ENCODE data around the gene ERG28. TPM values are rescaled to one million over a fixed set of nuclear protein-coding genes. Genes with fewer than 3 reads are reported as not detected.
A peak's percentile ranks its signal among the peaks of the same experiment; 100 is the strongest.

Gene ERG28
- 29.3 and 31.2 TPM in 2 replicates for total RNA-seq (ENCODE audit: low replicate concordance)

GRCh38 chr14:75660630-75661498 is at the start of gene ERG28, which contains the start of gene TTLL5:
Gene ERG28 (minus strand): TSS chr14:75660876. CDS start chr14:75657502, 3,374 bp downstream.
Gene TTLL5 (plus strand): TSS chr14:75661246. CDS start chr14:75663150, 1,904 bp downstream.
- Mint-ChIP-seq H3K27me3 (ENCODE audit: insufficient read depth, low read depth) (no peaks in the 10 kb centered on the region), H3K4me1 (peaks cover 28% of the 10 kb centered on the region), H3K4me3 (peak within 1 kb of the TSS; percentile 97), H3K27ac (peak within 1 kb of the TSS; percentile 78), H3K36me3 (peaks cover 3% of the 10 kb centered on the region), H3K9me3 (no peaks in the 10 kb centered on the region)
- peak within 1 kb of the TSS; percentile 88 for H3K4me3 ChIP-seq
- H3K27me3 ChIP-seq: no peaks in the 10 kb centered on the region
- H3K4me2 ChIP-seq: peak within 1 kb of the TSS; percentile 85
- H3K9me3 ChIP-seq (ENCODE audit: low read depth): no peaks in the 10 kb centered on the region
- peaks cover 61% of the 10 kb centered on the region for H3K79me2 ChIP-seq (ENCODE audit: low read depth)
- H3F3A ChIP-seq (ENCODE audit: low read depth): peaks cover 14% of the 10 kb centered on the region
- H3K36me3 ChIP-seq: peaks cover 8% of the 10 kb centered on the region
- peaks cover 19% of the 10 kb centered on the region for H3K4me1 ChIP-seq
- H3K27ac ChIP-seq: peak within 1 kb of the TSS; percentile 81
- no peaks in the 10 kb centered on the region for H4K20me1 ChIP-seq (ENCODE audit: low read depth)
- TF ChIP-seq EZH2phosphoT487 (IDR thresholded peaks at IDR 0.05): no peak
- TF ChIP-seq EZH2 (IDR thresholded peaks at IDR 0.05): no peak
- TF ChIP-seq CTCF (IDR thresholded peaks at IDR 0.05): no peak
- DNase-seq (ENCODE audit: low spot score): peak; percentile 98
- peak within 1 kb of the TSS; percentile 78 for H3K9ac ChIP-seq
- peak within 1 kb of the TSS; percentile 95 for H2AFZ ChIP-seq (replicated peaks)

- Mint-ChIP-seq H3K27me3 (ENCODE audit: insufficient read depth, low read depth) (no peaks in the 10 kb centered on the region), H3K4me1 (peaks cover 18% of the 10 kb centered on the region), H3K4me3 (no peak overlapping the region), H3K9me3 (no peaks in the 10 kb centered on the region), H3K27ac (no peak overlapping the region), H3K36me3 (peaks cover 7% of the 10 kb centered on the region)
- H2AFZ ChIP-seq (replicated peaks): no peak overlapping the region
- H3K27ac ChIP-seq: no peak overlapping the region
- H3K4me2 ChIP-seq: no peak overlapping the region
- peaks cover 20% of the 10 kb centered on the region for H4K20me1 ChIP-seq (ENCODE audit: low read depth)
- no peaks in the 10 kb centered on the region for H3K79me2 ChIP-seq (ENCODE audit: low read depth)
- TF ChIP-seq EZH2 (IDR thresholded peaks at IDR 0.05) (no peak), EZH2phosphoT487 (IDR thresholded peaks at IDR 0.05) (no peak), CTCF (IDR thresholded peaks at IDR 0.05) (peak; percentile 92)
- DNase-seq (ENCODE audit: low spot score): peak; percentile 83
- H3K9me3 ChIP-seq (ENCODE audit: low read depth): no peaks in the 10 kb centered on the region
- peaks cover 27% of the 10 kb centered on the region for H3F3A ChIP-seq (ENCODE audit: low read depth)
- H3K36me3 ChIP-seq: no peaks in the 10 kb centered on the region
- peaks cover 17% of the 10 kb centered on the region for H3K4me1 ChIP-seq
- no peak overlapping the region for H3K9ac ChIP-seq
- no peak overlapping the region for H3K4me3 ChIP-seq
- H3K27me3 ChIP-seq: no peaks in the 10 kb centered on the region
Observed at GRCh38 chr14:75709207-75709812, 48.6 kb upstream of the ERG28 start.

- H2AFZ ChIP-seq (replicated peaks): no peak overlapping the region
- peaks cover 12% of the 10 kb centered on the region for H3K4me1 Mint-ChIP-seq
Observed at GRCh38 chr14:75705014-75705413, 44.3 kb upstream of the ERG28 start.

More at GRCh38 chr14:75705014-75705413, 44.3 kb upstream of the ERG28 start:
- no peak for TF ChIP-seq EZH2 (IDR thresholded peaks at IDR 0.05)
- no peak for TF ChIP-seq CTCF (IDR thresholded peaks at IDR 0.05)
- no peak for TF ChIP-seq EZH2phosphoT487 (IDR thresholded peaks at IDR 0.05)
- H3K27ac Mint-ChIP-seq: no peak overlapping the region
- Histone ChIP-seq H3F3A (ENCODE audit: low read depth) (peaks cover 19% of the 10 kb centered on the region), H3K9me3 (ENCODE audit: low read depth) (no peaks in the 10 kb centered on the region), H3K27ac (no peak overlapping the region), H3K4me3 (no peak overlapping the region), H3K4me2 (no peak overlapping the region), H3K27me3 (no peaks in the 10 kb centered on the region), H3K36me3 (no peaks in the 10 kb centered on the region), H3K9ac (no peak overlapping the region), H3K4me1 (peaks cover 15% of the 10 kb centered on the region), H3K79me2 (ENCODE audit: low read depth) (no peaks in the 10 kb centered on the region), H4K20me1 (ENCODE audit: low read depth) (peaks cover 12% of the 10 kb centered on the region)
- peaks cover 16% of the 10 kb centered on the region for H3K36me3 Mint-ChIP-seq
- H3K4me3 Mint-ChIP-seq: no peak overlapping the region
- H3K9me3 Mint-ChIP-seq: no peaks in the 10 kb centered on the region
- DNase-seq (ENCODE audit: low spot score): no peak
- no peaks in the 10 kb centered on the region for H3K27me3 Mint-ChIP-seq (ENCODE audit: insufficient read depth, low read depth)

All from neural progenitor cell (in vitro differentiated cells).